Pons (tissue), 1 donor: ENCODE data around the gene CAMK1D.
"Not testable (repeated sequence)": the region's sequence is repeated elsewhere in the genome, so short reads cannot be mapped to it uniquely, and the experiment has no call there.

Experiments
- DNase-seq: peaks from one replicate; pipeline ENCODE4 v3.0.0-alpha.2; 2016; ENCODE audit warnings: low spot score

Gene CAMK1D

GRCh38 chr10:12702215-12702770 is 352.9 kb downstream of the CAMK1D start:
- DNase-seq, result no peak

- DNase-seq, result no peak
These were observed 353.8 kb downstream of the CAMK1D start for GRCh38 chr10:12703126-12703525.

- DNase-seq, result no peak
These were observed 354.5 kb downstream of the CAMK1D start for GRCh38 chr10:12703813-12704212.

GRCh38 chr10:12704488-12704887 is 355.1 kb downstream of the CAMK1D start:
- DNase-seq, result no peak

- no peak for DNase-seq
These were observed 356.6 kb downstream of the CAMK1D start for GRCh38 chr10:12705943-12706342.

GRCh38 chr10:12707461-12708185 is 358.3 kb downstream of the CAMK1D start:
- peak; percentile 29 for DNase-seq

GRCh38 chr10:12709000-12709401 is 359.7 kb downstream of the CAMK1D start:
- DNase-seq, result no peak

GRCh38 chr10:12709521-12709963 is 360.2 kb downstream of the CAMK1D start:
- no peak for DNase-seq

GRCh38 chr10:12710157-12710556 is 360.8 kb downstream of the CAMK1D start:
- no peak for DNase-seq

- peak; percentile 79 for DNase-seq
These were observed 361.4 kb downstream of the CAMK1D start for GRCh38 chr10:12710594-12711349.

- DNase-seq, result no peak
These were observed 362.0 kb downstream of the CAMK1D start for GRCh38 chr10:12711350-12711708.

GRCh38 chr10:12712293-12712983 is 363.1 kb downstream of the CAMK1D start:
- no peak for DNase-seq

GRCh38 chr10:12712984-12713316 is 363.6 kb downstream of the CAMK1D start:
- DNase-seq, result not testable (repeated sequence)

GRCh38 chr10:12716042-12716441 is 366.7 kb downstream of the CAMK1D start:
- no peak for DNase-seq

- no peak for DNase-seq
These were observed 368.8 kb downstream of the CAMK1D start for GRCh38 chr10:12717981-12718707.

GRCh38 chr10:12719365-12719764 is 370.0 kb downstream of the CAMK1D start:
- no peak for DNase-seq

GRCh38 chr10:12720217-12720981 is 371.1 kb downstream of the CAMK1D start:
- peak; percentile 78 for DNase-seq

- no peak for DNase-seq
These were observed 372.0 kb downstream of the CAMK1D start for GRCh38 chr10:12721334-12721733.

- no peak for DNase-seq
These were observed 373.9 kb downstream of the CAMK1D start for GRCh38 chr10:12723220-12723619.

GRCh38 chr10:12724807-12725579 is 375.6 kb downstream of the CAMK1D start:
- no peak for DNase-seq

- not testable (repeated sequence) for DNase-seq
These were observed 376.2 kb downstream of the CAMK1D start for GRCh38 chr10:12725580-12725888.
